ENCODE data around the gene TSR1.

DNA sequence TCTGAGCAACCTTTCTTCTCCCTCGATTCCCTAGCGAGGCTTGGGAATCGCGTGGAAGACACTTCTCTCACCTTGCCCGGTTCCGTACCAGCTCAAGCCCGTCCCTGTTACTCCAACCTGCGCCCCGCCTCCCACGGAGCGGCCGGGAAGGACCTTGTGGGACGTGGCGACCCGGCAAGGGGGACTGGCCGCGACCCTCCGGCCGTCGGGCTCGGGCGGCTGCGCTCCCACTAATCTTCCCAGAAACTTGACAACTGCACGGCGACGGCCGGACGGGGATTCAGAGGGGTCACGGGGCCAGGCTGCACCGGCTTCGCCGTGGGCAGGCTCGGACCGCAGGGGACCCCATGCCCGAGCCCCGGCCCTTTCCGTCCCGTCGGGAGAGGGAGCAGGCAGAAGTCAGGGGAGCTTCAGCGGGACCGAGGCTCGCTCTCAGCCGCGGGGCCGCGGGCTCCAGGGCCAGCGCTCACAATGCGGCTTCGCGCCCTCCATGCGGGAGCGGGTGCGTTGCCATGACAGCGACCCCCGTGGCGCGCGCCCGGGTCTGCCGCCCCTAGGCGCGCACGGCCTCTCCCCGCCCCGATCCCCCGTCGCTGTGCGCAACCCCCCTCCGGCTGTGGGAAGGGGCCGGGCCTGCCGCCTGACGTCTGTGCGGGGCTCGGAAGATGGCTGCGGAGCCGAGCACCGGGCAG is 741 bp upstream of the TSR1 start, which contains the start of gene SGSM2:
- TF ChIP-seq, protein P1, sequence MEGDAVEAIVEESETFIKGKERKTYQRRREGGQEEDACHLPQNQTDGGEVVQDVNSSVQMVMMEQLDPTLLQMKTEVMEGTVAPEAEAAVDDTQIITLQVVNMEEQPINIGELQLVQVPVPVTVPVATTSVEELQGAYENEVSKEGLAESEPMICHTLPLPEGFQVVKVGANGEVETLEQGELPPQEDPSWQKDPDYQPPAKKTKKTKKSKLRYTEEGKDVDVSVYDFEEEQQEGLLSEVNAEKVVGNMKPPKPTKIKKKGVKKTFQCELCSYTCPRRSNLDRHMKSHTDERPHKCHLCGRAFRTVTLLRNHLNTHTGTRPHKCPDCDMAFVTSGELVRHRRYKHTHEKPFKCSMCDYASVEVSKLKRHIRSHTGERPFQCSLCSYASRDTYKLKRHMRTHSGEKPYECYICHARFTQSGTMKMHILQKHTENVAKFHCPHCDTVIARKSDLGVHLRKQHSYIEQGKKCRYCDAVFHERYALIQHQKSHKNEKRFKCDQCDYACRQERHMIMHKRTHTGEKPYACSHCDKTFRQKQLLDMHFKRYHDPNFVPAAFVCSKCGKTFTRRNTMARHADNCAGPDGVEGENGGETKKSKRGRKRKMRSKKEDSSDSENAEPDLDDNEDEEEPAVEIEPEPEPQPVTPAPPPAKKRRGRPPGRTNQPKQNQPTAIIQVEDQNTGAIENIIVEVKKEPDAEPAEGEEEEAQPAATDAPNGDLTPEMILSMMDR (IDR thresholded peaks at IDR 0.05), result no peak
- TF ChIP-seq POLR2A (IDR thresholded peaks at IDR 0.05), result no peak
- TF ChIP-seq POLR2AphosphoS5 (IDR thresholded peaks at IDR 0.05), result peak in 1 of 3 donors; percentile 37
- no peak for TF ChIP-seq EP300 (IDR thresholded peaks at IDR 0.05; ENCODE audit: low read depth)
